HL-60 (cell line): ENCODE data around the gene ARID1A.

Experiments
- DNase-seq, 2 experiments: peaks; one replicate each; pipeline ENCODE4 v3.0.0-alpha.2; 2010 to 2020; ENCODE audit warnings: low read depth in 1 of 2, low spot score in 1 of 2
- H3K27ac ChIP-seq: fragments of 250-450 bp; sonication (Bioruptor Pico); replicated peaks from 2 replicates; pipeline ENCODE4 v1.5.1; 2020; ENCODE audit warnings: mild to moderate bottlenecking, moderate library complexity
- H3K27me3 ChIP-seq: fragments of 250-450 bp; sonication (Bioruptor Pico); 2 replicates; pipeline ENCODE4 v1.5.1; 2021; ENCODE audit warnings: mild to moderate bottlenecking, moderate library complexity; ENCODE audit not compliant: insufficient read depth, poor library complexity, severe bottlenecking
- H3K4me3 ChIP-seq: replicated peaks from 2 replicates; pipeline ENCODE4 v1.5.1; 2011; ENCODE audit warnings: mild to moderate bottlenecking, control low read depth, low read length; ENCODE audit not compliant: insufficient read depth
- GABPA ChIP-seq: IDR thresholded peaks from 2 replicates; pipeline ENCODE4 v1.6.1; 2012; ENCODE audit warnings: low read depth
- POLR2AphosphoS5 ChIP-seq: IDR thresholded peaks from 2 replicates; pipeline ENCODE4 v1.6.1; 2012; ENCODE audit warnings: low read depth
- REST ChIP-seq: IDR thresholded peaks from 2 replicates; pipeline ENCODE4 v1.6.1; 2012; ENCODE audit warnings: low read depth; ENCODE audit not compliant: insufficient replicate concordance
- SPI1 ChIP-seq: IDR thresholded peaks from 2 replicates; pipeline ENCODE4 v1.6.1; 2012; ENCODE audit warnings: low read depth, mild to moderate bottlenecking, borderline replicate concordance
- TF ChIP-seq, protein P1 (sequence below): IDR thresholded peaks from one replicate; pipeline ENCODE4 v1.5.1; 2011; ENCODE audit warnings: low read length, control low read depth, inconsistent platforms; ENCODE audit not compliant: insufficient read depth

Gene ARID1A

GRCh38 chr1:26740952-26741351, 45.1 kb downstream of the ARID1A start:
- no peak overlapping the region for H3K4me3 ChIP-seq
- H3K27me3 ChIP-seq, result no peaks in the 10 kb centered on the region
- no peak for DNase-seq
- H3K27ac ChIP-seq, result 0 out of 2 replicates have a peak overlapping the region, but pooled peaks have one; percentile 15
- TF ChIP-seq REST (no peak), POLR2AphosphoS5 (no peak), GABPA (no peak), SPI1 (no peak)
- TF ChIP-seq, protein P1, sequence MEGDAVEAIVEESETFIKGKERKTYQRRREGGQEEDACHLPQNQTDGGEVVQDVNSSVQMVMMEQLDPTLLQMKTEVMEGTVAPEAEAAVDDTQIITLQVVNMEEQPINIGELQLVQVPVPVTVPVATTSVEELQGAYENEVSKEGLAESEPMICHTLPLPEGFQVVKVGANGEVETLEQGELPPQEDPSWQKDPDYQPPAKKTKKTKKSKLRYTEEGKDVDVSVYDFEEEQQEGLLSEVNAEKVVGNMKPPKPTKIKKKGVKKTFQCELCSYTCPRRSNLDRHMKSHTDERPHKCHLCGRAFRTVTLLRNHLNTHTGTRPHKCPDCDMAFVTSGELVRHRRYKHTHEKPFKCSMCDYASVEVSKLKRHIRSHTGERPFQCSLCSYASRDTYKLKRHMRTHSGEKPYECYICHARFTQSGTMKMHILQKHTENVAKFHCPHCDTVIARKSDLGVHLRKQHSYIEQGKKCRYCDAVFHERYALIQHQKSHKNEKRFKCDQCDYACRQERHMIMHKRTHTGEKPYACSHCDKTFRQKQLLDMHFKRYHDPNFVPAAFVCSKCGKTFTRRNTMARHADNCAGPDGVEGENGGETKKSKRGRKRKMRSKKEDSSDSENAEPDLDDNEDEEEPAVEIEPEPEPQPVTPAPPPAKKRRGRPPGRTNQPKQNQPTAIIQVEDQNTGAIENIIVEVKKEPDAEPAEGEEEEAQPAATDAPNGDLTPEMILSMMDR, result no peak

DNA sequence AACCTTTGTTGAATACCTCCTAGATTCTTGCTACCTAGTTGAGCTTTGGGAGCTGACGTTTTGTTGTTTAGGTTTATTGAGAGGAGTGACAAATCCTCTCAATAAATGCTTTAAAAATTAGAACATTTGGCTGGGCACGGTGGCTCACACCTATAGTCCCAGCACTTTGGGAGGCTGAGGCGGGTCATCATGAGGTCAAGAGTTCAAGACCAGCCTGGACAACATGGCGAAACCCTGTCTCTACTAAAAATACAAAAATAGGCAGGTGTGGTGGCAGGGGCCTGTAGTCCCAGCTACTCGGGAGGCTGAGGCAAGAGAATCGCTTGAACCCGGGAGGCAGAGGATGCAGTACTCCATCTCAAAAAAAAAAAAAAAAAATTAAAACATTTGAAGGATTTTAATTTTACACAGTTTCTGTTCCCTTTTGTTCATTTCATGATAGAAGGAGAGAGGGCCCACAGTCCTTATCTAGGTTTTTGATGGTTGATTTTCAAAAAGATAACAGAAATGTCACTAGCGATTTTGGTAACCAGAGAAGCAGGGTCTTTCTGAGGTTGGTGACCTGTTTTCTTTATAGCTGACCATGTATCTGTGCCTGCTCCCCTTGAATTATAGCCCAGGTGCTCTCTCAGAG, 47.7 kb downstream of the ARID1A start:
- Histone ChIP-seq H3K4me3 (no peak overlapping the region), H3K27ac (no peak overlapping the region), H3K27me3 (no peaks in the 10 kb centered on the region)
- no peak for TF ChIP-seq GABPA
- no peak for TF ChIP-seq POLR2AphosphoS5
- no peak for TF ChIP-seq SPI1
- TF ChIP-seq REST, result no peak
- TF ChIP-seq, protein P1, result no peak
- DNase-seq, result no peak

- Histone ChIP-seq H3K27ac (peak overlapping the region; percentile 40), H3K4me3 (no peak overlapping the region), H3K27me3 (no peaks in the 10 kb centered on the region)
- peak; percentile 90 for TF ChIP-seq SPI1
- TF ChIP-seq, protein P1, result no peak
- no peak for TF ChIP-seq REST
- peak; percentile 54; the same call in 1 of the 2 replicates for TF ChIP-seq POLR2AphosphoS5
- peak; percentile 49; the same call in 1 of the 2 replicates for TF ChIP-seq GABPA
- peak; percentile 66 to 95 for DNase-seq
These were observed 48.5 kb downstream of the ARID1A start for GRCh38 chr1:26744075-26744959.
